ENCODE data around the gene UCN. TPM values are rescaled to one million over a fixed set of nuclear protein-coding genes. Genes with fewer than 3 reads are reported as not detected.

The UCN gene
- total RNA-seq, 1 experiment from 2014 or later, result 1.5 TPM

DNA sequence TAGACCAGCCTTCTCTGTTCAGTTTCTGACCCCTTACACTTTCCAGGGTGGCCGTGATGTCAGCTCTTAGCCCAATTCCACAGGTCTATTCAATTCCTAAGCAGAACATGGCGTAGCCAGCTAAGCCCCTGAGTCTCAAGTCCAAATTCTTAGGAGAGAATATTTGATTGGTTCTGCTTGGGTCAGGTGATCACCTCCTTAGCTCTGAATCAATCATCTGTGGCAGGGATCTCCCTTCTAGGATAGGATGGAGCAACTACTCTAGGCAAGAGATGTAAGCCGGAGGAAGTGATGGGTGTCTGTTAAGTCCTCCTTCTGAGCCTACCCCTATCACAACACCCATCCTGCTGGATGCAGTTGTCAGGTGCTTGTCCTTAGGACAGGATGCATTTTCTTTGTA is 11.1 kb downstream of the UCN start:
- H3K9me3 Mint-ChIP-seq, result no peaks in the 10 kb centered on the region
- Histone ChIP-seq H3K79me2 (ENCODE audit: insufficient read depth, low read length) (no peaks in the 10 kb centered on the region), H3K23me2 (ENCODE audit: insufficient read length, low read depth, low read length, poor library complexity, severe bottlenecking) (no peaks in the 10 kb centered on the region), H2BK20ac (ENCODE audit: low read depth, low read length, poor library complexity, severe bottlenecking) (no peak overlapping the region), H3K4ac (ENCODE audit: low read depth, low read length) (no peak overlapping the region), H3K27me3 (ENCODE audit: insufficient read depth, low read length) (no peaks in the 10 kb centered on the region), H3K27ac (ENCODE audit: insufficient read length, low read depth, low read length) (no peak overlapping the region), H2BK5ac (ENCODE audit: insufficient read length, low read length) (no peak overlapping the region), H3K18ac (ENCODE audit: insufficient read length, low read depth, low read length) (no peak overlapping the region), H2AFZ (ENCODE audit: low read length) (no peak overlapping the region), H2BK12ac (ENCODE audit: insufficient read length, low read depth, low read length) (no peak overlapping the region), H4K91ac (ENCODE audit: insufficient read length, low read depth, low read length) (no peak overlapping the region), H2BK120ac (ENCODE audit: low read depth, low read length, poor library complexity, severe bottlenecking) (no peak overlapping the region), H2BK15ac (ENCODE audit: low read depth, low read length) (no peak overlapping the region), H3K23ac (ENCODE audit: insufficient read length, low read depth, low read length) (no peak overlapping the region), H3T11ph (ENCODE audit: low read length) (no peak overlapping the region), H3K56ac (ENCODE audit: insufficient read length, low read depth, low read length) (no peak overlapping the region), H4K8ac (replicated peaks; ENCODE audit: insufficient read length, low read depth, low read length) (no peak overlapping the region), H4K20me1 (ENCODE audit: control insufficient read depth, insufficient read depth, insufficient read length) (no peaks in the 10 kb centered on the region), H3K4me2 (ENCODE audit: insufficient read depth, insufficient read length, low read length) (no peak overlapping the region), H3K9ac (ENCODE audit: extremely low read depth, insufficient read length, low read length) (no peak overlapping the region), H3K4me1 (ENCODE audit: insufficient read depth, low read length) (no peaks in the 10 kb centered on the region; the same call in 1 of the 2 replicates), H3K14ac (ENCODE audit: insufficient read depth, low read length) (no peak overlapping the region), H3K9me3 (ENCODE audit: control insufficient read depth, low read depth, low read length) (no peaks in the 10 kb centered on the region), H2AK5ac (ENCODE audit: insufficient read length, low read length) (no peak overlapping the region), H3K79me1 (ENCODE audit: insufficient read depth, low read depth, low read length, poor library complexity, severe bottlenecking) (no peaks in the 10 kb centered on the region), H4K5ac (ENCODE audit: insufficient read length, low read depth, low read length) (no peak overlapping the region)
- no CpG with 5 or more reads among the region's 3 CpGs for WGBS (ENCODE audit: extremely low coverage, insufficient read length, low lambda C conversion rate)
- no peak for DNase-seq
- no peaks in the 10 kb centered on the region for H3K36me3 Mint-ChIP-seq (ENCODE audit: insufficient read depth in 1 of 3, low read depth in 3 of 3)
- no peak overlapping the region for H3K4me3 Mint-ChIP-seq
- no peaks in the 10 kb centered on the region for H3K27me3 Mint-ChIP-seq (ENCODE audit: low read depth)
- no peak overlapping the region for H3K27ac Mint-ChIP-seq
- H3K4me1 Mint-ChIP-seq, result peaks cover 0 to 10% of the 10 kb centered on the region in 2 experiments; a peak in 2 of 4 replicates
- TF ChIP-seq, protein P1, sequence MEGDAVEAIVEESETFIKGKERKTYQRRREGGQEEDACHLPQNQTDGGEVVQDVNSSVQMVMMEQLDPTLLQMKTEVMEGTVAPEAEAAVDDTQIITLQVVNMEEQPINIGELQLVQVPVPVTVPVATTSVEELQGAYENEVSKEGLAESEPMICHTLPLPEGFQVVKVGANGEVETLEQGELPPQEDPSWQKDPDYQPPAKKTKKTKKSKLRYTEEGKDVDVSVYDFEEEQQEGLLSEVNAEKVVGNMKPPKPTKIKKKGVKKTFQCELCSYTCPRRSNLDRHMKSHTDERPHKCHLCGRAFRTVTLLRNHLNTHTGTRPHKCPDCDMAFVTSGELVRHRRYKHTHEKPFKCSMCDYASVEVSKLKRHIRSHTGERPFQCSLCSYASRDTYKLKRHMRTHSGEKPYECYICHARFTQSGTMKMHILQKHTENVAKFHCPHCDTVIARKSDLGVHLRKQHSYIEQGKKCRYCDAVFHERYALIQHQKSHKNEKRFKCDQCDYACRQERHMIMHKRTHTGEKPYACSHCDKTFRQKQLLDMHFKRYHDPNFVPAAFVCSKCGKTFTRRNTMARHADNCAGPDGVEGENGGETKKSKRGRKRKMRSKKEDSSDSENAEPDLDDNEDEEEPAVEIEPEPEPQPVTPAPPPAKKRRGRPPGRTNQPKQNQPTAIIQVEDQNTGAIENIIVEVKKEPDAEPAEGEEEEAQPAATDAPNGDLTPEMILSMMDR (conservative IDR thresholded peaks at IDR 0.05), result no peak

All from H9 (cell line).